Measurements from ENCODE around the gene POLR3GL. TPM values are rescaled to one million over a fixed set of nuclear protein-coding genes. Genes with fewer than 3 reads are reported as not detected.
A peak's percentile ranks its signal among the peaks of the same experiment; 100 is the strongest.

Gene POLR3GL
- total RNA-seq, 1 donor = 15.7 TPM

GRCh38 chr1:145951526-145951925, 13.0 kb upstream of the POLR3GL start:
- no peak overlapping the region for H3K4me3 ChIP-seq (ENCODE audit: low read depth, low read length)
- TF ChIP-seq CTCF (IDR thresholded peaks at IDR 0.05; ENCODE audit: insufficient read depth, low read length) = no peak
- DNase-seq (ENCODE audit: low read depth) = no peak

- no peak for DNase-seq (ENCODE audit: low read depth)
- no peak for TF ChIP-seq CTCF (IDR thresholded peaks at IDR 0.05; ENCODE audit: insufficient read depth, low read length)
- H3K4me3 ChIP-seq (ENCODE audit: low read depth, low read length) = no peak overlapping the region
Observed at GRCh38 chr1:145952903-145953302, 11.6 kb upstream of the POLR3GL start.

GRCh38 chr1:145953861-145954260, 10.6 kb upstream of the POLR3GL start:
- peak; percentile 7 for DNase-seq (ENCODE audit: low read depth)
- TF ChIP-seq CTCF (IDR thresholded peaks at IDR 0.05; ENCODE audit: insufficient read depth, low read length) = no peak
- no peak overlapping the region for H3K4me3 ChIP-seq (ENCODE audit: low read depth, low read length)

GRCh38 chr1:145955436-145955835, 9.1 kb upstream of the POLR3GL start:
- DNase-seq (ENCODE audit: low read depth) = peak; percentile 76
- H3K4me3 ChIP-seq (ENCODE audit: low read depth, low read length) = peak overlapping the region; percentile 82
- TF ChIP-seq CTCF (IDR thresholded peaks at IDR 0.05; ENCODE audit: insufficient read depth, low read length) = no peak

GRCh38 chr1:145956361-145956760, 8.1 kb upstream of the POLR3GL start:
- DNase-seq (ENCODE audit: low read depth) = no peak

GRCh38 chr1:145956781-145957442, 7.6 kb upstream of the POLR3GL start:
- DNase-seq (ENCODE audit: low read depth) = peak; percentile 87
- no peak for TF ChIP-seq CTCF (IDR thresholded peaks at IDR 0.05; ENCODE audit: insufficient read depth, low read length)
- H3K4me3 ChIP-seq (ENCODE audit: low read depth, low read length) = peak overlapping the region; percentile 82

More at GRCh38 chr1:145956361-145956760, 8.1 kb upstream of the POLR3GL start:
- TF ChIP-seq CTCF (IDR thresholded peaks at IDR 0.05; ENCODE audit: insufficient read depth, low read length) = no peak
- H3K4me3 ChIP-seq (ENCODE audit: low read depth, low read length) = peak overlapping the region; percentile 82

Measured in fibroblast of the aortic adventitia (primary cell).